Measurements from ENCODE around the gene KCNH6.
A peak's percentile ranks its signal among the peaks of the same experiment; 100 is the strongest.

The KCNH6 gene

DNA sequence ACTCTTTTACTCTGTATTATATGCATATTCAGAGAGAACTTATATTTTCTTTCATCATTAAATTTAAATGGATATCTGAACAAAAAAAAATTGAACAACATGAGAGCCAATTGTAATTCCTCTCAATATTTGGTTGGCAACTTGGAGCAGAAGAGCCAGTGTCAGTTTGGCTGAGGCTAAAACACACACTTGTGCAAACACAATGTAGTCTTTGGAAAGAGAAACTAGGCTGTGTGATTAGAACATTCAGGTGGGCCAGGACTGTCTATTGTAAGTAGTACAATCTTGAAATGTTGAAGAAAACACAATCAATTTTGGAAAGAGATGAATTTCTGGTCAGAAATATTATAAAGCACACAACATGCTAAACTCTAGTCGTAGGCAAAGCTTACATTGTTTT, 44.1 kb downstream of the KCNH6 start:
- TF ChIP-seq RARB (CRISPR knock-in tag; IDR thresholded peaks at IDR 0.05): no peak
- ATAC-seq: no peak

DNA sequence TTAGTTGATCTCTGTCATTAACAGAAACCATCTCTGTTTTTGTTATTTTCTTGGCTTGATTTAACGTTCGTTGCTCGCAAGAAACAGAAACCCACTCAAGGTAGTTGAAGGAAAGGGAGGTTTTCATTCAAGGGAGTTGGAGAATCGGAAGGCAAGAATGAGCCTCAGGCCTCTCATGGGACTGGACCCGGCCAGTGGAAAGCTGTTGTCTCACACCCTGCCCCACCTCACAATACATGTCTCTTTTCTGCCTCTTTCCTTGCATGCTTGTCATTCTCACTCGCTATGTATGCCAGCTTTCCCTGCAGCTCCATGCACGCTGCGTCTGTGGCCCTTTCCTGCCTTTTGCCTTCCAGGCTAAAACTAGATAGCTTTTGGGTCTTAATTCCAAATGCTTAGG, 45.4 kb downstream of the KCNH6 start:
- TF ChIP-seq CREB5 (CRISPR knock-in tag; IDR thresholded peaks at IDR 0.05; ENCODE audit: low read depth) (no peak), ZFP3 (CRISPR knock-in tag; IDR thresholded peaks at IDR 0.05) (no peak), TOX (CRISPR knock-in tag; IDR thresholded peaks at IDR 0.05; ENCODE audit: borderline replicate concordance) (no peak), PATZ1 (CRISPR knock-in tag; IDR thresholded peaks at IDR 0.05; ENCODE audit: borderline replicate concordance) (no peak), PPARA (CRISPR knock-in tag; IDR thresholded peaks at IDR 0.05; ENCODE audit: borderline replicate concordance) (no peak), OSR1 (CRISPR knock-in tag; IDR thresholded peaks at IDR 0.05) (no peak), TCF4 (CRISPR knock-in tag; IDR thresholded peaks at IDR 0.05; ENCODE audit: borderline replicate concordance) (no peak), ESRRG (CRISPR knock-in tag; IDR thresholded peaks at IDR 0.05) (no peak), CSDC2 (CRISPR knock-in tag; IDR thresholded peaks at IDR 0.05) (no peak), BACH2 (CRISPR knock-in tag; IDR thresholded peaks at IDR 0.05; ENCODE audit: borderline replicate concordance) (no peak), ZNF8 (CRISPR knock-in tag; IDR thresholded peaks at IDR 0.05) (no peak), ZNF565 (CRISPR knock-in tag; conservative IDR thresholded peaks at IDR 0.05; ENCODE audit: low read depth) (no peak), ZNF70 (CRISPR knock-in tag; IDR thresholded peaks at IDR 0.05) (no peak), ISL1 (CRISPR knock-in tag; IDR thresholded peaks at IDR 0.05) (no peak), POU6F1 (CRISPR knock-in tag; IDR thresholded peaks at IDR 0.05; ENCODE audit: borderline replicate concordance, low read depth) (no peak)
- TF ChIP-seq, protein P1, sequence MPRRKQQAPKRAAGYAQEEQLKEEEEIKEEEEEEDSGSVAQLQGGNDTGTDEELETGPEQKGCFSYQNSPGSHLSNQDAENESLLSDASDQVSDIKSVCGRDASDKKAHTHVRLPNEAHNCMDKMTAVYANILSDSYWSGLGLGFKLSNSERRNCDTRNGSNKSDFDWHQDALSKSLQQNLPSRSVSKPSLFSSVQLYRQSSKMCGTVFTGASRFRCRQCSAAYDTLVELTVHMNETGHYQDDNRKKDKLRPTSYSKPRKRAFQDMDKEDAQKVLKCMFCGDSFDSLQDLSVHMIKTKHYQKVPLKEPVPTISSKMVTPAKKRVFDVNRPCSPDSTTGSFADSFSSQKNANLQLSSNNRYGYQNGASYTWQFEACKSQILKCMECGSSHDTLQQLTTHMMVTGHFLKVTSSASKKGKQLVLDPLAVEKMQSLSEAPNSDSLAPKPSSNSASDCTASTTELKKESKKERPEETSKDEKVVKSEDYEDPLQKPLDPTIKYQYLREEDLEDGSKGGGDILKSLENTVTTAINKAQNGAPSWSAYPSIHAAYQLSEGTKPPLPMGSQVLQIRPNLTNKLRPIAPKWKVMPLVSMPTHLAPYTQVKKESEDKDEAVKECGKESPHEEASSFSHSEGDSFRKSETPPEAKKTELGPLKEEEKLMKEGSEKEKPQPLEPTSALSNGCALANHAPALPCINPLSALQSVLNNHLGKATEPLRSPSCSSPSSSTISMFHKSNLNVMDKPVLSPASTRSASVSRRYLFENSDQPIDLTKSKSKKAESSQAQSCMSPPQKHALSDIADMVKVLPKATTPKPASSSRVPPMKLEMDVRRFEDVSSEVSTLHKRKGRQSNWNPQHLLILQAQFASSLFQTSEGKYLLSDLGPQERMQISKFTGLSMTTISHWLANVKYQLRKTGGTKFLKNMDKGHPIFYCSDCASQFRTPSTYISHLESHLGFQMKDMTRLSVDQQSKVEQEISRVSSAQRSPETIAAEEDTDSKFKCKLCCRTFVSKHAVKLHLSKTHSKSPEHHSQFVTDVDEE (CRISPR knock-in tag; IDR thresholded peaks at IDR 0.05): no peak
- TF ChIP-seq, protein P2, sequence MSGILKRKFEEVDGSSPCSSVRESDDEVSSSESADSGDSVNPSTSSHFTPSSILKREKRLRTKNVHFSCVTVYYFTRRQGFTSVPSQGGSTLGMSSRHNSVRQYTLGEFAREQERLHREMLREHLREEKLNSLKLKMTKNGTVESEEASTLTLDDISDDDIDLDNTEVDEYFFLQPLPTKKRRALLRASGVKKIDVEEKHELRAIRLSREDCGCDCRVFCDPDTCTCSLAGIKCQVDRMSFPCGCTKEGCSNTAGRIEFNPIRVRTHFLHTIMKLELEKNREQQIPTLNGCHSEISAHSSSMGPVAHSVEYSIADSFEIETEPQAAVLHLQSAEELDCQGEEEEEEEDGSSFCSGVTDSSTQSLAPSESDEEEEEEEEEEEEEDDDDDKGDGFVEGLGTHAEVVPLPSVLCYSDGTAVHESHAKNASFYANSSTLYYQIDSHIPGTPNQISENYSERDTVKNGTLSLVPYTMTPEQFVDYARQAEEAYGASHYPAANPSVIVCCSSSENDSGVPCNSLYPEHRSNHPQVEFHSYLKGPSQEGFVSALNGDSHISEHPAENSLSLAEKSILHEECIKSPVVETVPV (CRISPR knock-in tag; IDR thresholded peaks at IDR 0.05): no peak
- no peak for ATAC-seq

- ATAC-seq: peak; percentile 86
These were observed 48.6 kb downstream of the KCNH6 start for GRCh38 chr17:63571632-63572310.

More at GRCh38 chr17:63571632-63572310, 48.6 kb downstream of the KCNH6 start:
- no peak for TF ChIP-seq CREB5 (CRISPR knock-in tag; IDR thresholded peaks at IDR 0.05; ENCODE audit: low read depth)
- peak; percentile 6; the same call in 1 of the 2 replicates for TF ChIP-seq ISL1 (CRISPR knock-in tag; IDR thresholded peaks at IDR 0.05)

Data from SK-N-SH treated with all-trans-retinoic acid at 6 μM for 48 hours (cell line).